Left ventricle myocardium superior (tissue), 1 donor: ENCODE measurements around the gene HSPG2. TPM values are rescaled to one million over a fixed set of nuclear protein-coding genes. Genes with fewer than 3 reads are reported as not detected.
"Not testable (repeated sequence)": the region's sequence is repeated elsewhere in the genome, so short reads cannot be mapped to it uniquely, and the experiment has no call there.

ENCODE experiments used
- ATAC-seq: fragments of 200-7000 bp; cut with Tn5 transposase; one replicate; pipeline ENCODE4 v1.9.1; 2020; ENCODE audit warnings: mild to moderate bottlenecking, moderate library complexity
- DNase-seq: peaks from one replicate; pipeline ENCODE4 v3.0.0-alpha.2; 2020
- intact Hi-C: fragments of 100-400 bp; cut with micrococcal nuclease; formaldehyde crosslinking; loops from one replicate; pipeline ENCODE4 v1.11.0; 2022
- total RNA-seq: library from RNA; stranded (reverse); fragmentation: NEBNext Ultra II Directional; extraction: Animal tissue kit (Norgen Biotek cat#: 25700); gene quantifications from one replicate; pipeline ENCODE4 v1.2.1, GENCODE V29; 2021
- donor health status: DM: no; HTN: yes; CAD: no; lungs with severe emphysema.

The HSPG2 gene
- total RNA-seq, 1 donor from 2014 or later, result 269 TPM

DNA sequence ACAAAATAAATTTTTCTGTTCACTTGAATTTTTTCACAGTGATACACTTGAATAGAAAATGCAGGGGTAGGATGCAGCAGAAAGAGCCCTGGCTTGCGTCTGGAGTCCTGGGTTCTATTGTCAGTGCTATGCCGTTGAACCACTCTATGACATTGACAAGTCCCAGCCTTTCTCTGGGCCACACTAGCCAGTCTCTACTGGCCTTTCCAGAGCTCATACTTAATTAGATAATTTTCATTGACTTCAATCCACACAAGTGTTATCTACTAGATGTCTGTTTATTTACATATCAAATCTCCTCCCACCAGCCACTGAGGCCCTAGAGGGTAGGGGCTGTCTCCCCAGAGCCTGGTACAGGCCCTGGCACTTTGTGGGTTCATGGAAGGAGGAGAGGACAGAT is 24.2 kb upstream of the HSPG2 start:
- intact Hi-C loops, result no loop called here
- ATAC-seq, result no peak

DNA sequence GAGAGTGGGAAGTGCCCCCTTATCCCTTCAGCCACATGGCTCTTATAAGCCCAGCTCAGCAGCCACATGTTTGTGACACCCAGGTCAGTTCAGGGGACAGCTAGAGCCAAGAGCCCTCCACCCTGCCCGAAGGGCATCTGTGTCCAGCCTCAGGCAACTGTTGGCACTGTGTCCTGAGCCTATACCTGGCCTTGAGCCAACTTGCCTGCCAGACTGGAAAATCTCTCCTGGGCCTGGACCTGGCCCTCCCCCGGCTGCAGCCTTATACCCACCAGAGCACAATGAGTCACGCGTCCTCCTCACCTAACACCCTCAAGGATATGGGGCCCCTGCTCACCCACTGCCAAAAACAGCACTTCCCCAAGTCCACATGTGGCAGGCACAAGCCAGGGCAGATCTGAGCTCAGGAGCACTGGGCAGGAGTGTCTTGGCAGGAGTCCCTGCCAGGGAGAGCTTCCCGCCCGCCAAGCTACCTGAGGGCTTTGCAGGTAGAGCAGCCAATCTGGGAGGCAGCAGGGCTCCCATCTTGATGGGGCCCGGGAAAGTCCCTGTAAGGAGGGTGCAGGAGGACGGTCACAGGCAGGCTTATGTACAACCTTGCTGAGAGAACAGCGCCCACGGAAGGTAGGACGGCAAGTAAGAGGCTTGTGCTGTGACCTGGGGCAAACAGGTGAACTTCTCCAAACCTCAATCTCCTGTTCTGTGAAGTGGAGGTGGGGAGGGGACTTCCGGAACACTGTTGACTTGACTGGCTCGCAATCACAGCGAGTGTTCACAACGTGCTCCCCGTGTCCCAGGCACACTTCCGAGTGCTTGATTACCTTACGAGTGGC is 19.8 kb upstream of the HSPG2 start:
- DNase-seq (peak; percentile 77), ATAC-seq (peak; percentile 89)
- intact Hi-C loops, result loop anchor here (10.0 kb wide), 1 partner anchor 62 kb away; no protein-coding TSS in a partner anchor

More for the DNA sequence above, 24.2 kb upstream of the HSPG2 start:
- DNase-seq, result peak; percentile 1

DNA sequence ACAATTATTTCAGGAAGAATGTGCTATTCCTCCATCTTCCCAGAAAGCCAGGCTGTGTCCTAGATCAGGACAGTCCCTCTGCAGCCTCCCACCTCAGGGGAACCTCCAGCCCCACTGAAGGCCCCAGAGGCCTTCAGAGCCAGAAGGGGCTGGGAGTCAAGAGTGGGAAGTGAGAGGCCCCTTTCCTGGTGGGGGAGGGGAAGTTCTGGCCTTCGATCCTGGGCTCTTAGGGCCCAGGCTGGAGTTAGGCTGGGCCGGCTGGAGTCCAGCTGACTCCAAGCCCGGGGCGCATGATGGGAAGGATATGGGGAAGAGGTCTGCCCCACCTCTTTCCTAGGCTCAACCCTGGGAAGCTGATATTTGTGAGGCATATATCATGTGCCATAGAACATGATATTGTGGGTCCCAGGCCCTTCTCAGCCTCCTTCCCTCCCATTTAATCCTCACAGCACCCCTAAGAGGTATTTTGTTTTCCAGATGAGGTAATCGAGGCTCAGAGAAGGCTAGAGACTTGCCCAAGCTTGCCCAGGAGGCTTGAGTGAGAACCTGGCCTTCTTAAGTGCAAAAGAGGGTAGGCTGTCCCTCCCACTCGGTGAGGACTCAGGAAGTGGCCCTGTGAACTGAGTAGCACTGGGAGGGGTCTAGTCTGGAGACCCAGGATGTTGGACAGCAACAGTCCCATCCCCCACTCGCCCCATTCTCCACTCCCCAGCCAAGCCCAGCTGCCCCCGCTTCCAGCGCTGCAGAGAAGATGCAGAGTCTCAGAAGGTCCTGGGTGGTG is 18.6 kb upstream of the HSPG2 start:
- DNase-seq (peak; percentile 78), ATAC-seq (peak; percentile 56)
- intact Hi-C loops, result loop anchor here (10.0 kb wide), 1 partner anchor 61 kb away; no protein-coding TSS in a partner anchor

DNA sequence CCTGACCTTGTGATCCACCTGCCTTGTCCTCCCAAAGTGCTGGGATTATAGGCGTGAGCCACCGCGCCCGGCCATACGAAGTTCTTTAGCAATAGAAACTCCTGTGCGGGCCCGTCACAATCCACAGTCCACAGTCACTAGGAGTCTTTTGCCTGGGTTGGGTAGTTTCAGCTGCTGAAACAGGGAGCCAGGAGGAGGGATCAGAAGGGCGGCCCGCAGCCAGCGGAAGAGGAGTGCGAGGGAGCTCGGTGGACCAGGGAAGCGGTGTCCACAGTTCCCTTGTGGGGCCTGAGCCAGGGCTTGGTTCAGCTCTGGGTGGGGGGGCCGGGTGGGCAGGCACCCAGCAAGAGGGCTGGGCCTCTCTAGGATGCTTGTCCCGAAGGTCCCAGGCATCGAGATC is 17.9 kb upstream of the HSPG2 start:
- DNase-seq (peak; percentile 88), ATAC-seq (peak; percentile 73)
- intact Hi-C loops, result loop anchor here (10.0 kb wide), 1 partner anchor 60 kb away; no protein-coding TSS in a partner anchor

DNA sequence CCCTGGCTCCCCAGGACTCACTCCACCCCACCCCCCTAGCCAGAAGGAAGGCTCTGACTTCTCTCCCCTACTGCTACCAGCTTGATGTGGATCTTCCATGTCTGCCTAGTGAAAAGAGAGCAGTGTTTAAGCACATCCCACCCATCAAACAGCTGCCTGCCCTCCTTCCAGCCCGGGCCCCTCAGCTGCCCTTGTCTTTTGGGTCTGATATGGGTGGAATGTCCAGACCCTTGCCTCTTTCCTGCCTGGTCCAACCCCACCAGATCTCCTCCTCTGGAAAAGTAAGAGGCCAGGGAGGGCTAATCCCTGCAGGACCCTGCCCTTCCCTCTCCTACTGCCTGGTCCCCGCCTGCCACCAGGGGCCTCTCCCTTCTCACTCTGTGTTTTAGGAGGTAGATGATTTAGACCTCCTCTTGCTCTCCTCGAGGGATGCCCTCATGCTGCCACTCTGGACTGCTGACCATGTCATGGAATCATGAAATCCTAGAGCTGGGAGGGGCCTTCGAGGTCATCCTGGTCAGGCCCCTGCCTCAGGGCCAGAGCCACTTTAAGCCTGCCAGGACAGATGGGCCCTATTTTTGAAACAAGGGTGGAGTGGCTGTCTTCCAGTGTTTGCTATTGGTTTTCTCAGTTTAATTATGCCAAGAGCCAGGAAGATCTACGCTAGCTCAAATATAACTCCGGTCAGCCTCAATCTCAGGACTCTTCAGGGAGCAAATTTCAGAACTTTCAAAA is 15.8 kb upstream of the HSPG2 start:
- DNase-seq (no peak), ATAC-seq (no peak)
- intact Hi-C loops, result loop anchor here (10.0 kb wide), 1 partner anchor 58 kb away; no protein-coding TSS in a partner anchor

DNA sequence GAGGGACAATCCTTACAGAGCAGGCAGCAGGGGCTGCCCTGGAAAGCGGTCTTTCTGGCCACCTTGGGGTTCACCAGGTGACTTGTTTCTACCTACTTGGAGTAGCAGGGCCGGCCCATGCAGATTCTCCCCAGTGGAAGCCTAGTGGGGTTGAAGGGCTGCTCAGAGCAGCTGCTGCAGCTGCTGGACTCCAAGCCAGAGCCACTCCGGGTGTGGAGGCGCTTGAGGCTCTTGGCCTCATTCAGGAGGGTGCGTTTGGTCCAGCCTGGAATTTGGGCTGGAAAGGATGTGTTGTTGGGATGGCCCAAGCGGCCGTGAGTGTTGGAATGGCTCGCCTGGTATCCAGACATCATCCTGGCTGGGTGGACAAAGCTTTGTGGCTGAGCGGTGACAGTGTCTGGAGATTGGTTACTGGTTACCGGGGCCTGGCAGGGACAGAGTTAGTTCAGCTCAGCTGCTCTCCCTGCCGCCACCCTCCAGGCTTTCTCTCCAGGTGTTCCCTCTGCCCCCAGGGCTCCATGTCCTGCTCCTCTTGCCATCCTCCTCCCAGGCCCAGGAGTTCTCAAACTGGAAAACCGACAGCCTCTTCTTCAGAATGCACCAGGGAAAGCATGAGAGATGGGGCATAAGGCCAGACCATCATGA is 14.2 kb upstream of the HSPG2 start:
- ATAC-seq, result peak; percentile 16
- peak; percentile 48 for DNase-seq
- intact Hi-C loops, result loop anchor here (10.0 kb wide), 1 partner anchor 57 kb away; no protein-coding TSS in a partner anchor

DNA sequence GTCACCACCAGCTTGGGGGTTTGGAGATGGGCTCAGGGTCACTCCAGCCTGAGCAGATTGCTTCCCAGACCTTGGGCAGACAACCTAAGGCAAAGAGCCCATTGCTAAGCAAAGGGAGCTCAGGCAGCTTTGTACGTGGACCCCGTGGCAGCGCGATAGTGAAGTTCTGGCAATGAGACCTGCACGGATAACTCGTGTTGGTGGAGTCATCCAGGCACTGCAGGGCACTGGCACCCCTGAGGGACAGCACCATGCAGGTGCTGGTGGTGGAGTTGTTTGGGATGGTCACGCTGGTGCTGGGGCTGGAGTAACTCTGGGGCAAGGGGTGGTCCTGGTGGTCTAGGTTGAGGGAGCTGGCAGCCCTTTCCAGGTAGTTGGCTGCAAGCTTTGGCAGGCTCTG is 13.6 kb upstream of the HSPG2 start:
- no peak for DNase-seq
- intact Hi-C loops, result loop anchor here (10.0 kb wide), 1 partner anchor 56 kb away; no protein-coding TSS in a partner anchor

DNA sequence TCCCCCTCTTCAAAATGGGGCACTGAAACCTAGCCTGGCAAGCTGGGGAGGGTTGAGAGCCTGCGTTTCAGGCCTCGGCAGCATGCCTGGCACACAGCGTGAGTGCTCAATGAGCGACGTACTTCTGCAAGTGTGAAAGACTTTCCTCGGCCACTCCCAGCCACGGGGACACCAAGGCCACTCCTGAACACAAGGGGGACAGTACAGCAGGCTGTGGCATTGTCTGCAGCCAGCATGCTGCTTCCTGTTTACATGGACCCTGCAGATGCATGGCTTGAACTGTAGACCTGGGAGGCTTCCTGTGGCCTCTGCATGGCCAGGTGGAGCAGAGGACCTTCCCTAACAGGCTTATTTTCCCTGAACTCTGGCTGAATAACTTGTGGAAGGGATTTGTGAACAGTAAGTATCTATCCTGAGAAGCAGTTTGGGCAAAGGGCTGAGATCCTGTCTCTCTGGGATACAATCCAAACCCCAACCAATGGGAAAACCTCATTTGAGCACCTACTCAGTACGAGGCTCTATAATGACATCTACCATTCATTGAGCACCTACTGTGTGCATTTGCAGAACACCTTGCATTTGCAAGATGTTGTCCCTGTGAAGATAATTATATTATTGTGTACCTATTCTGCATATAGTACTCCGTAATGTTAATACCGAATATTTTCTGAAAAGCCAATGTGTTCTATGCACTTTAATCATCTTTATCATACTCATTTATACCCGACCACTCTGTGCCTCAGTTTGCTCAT is 9.9 kb upstream of the HSPG2 start:
- intact Hi-C loops, result no loop called here
- DNase-seq (peak; percentile 57), ATAC-seq (peak; percentile 34)

More for the DNA sequence above, 13.6 kb upstream of the HSPG2 start:
- ATAC-seq, result no peak

DNA sequence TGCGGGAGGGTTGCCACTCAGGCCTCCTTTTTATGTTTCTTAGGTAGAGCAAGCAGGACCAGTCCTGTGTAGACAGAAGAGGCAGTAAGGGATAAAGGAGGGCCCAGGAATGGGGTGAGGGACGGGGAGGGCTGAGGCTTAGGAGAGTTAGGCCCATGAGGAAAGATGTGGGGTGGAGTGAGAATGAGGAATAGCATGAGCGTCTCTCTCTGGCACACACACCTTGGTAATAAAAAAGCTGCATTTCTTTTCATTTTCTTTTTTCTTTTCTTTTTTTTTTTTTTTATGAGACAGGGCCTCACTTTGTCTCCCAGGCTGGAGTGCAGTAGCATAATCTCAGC is 7.6 kb upstream of the HSPG2 start:
- DNase-seq (no peak), ATAC-seq (no peak)
- intact Hi-C loops, result no loop called here

DNA sequence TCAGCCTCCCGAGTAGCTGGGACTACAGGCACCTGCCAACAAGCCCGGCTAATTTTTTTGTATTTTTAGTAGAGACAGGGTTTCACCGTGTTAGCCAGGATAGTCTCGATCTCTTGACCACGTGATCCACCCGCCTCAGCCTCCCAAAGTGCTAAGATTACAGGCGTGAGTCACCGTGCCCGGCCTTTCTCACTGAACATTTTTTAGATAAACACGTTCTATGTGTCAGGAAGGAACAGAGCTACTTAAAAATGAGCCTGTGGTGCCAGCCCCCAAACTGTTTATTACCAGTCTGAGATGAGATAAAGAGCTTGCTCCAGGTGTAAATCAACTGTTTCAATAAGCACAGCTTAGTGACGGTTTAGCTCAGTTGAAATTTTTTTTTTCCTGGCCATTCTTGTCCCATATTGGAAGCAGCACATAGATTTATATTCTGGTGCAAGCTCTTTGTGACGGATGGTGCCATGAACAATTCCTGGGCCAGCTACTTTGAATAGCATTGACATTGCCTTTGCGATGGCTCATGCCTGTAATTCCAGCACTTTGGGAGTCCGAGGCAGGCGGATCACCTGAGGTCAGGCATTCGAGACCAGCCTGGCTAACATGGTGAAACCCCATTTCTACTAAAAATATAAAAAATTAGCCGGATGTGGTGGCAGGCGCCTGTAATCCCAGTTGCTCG is 6.0 kb upstream of the HSPG2 start:
- ATAC-seq (peak; percentile 48), DNase-seq (peak; percentile 45)
- intact Hi-C loops, result not testable (repeated sequence)

DNA sequence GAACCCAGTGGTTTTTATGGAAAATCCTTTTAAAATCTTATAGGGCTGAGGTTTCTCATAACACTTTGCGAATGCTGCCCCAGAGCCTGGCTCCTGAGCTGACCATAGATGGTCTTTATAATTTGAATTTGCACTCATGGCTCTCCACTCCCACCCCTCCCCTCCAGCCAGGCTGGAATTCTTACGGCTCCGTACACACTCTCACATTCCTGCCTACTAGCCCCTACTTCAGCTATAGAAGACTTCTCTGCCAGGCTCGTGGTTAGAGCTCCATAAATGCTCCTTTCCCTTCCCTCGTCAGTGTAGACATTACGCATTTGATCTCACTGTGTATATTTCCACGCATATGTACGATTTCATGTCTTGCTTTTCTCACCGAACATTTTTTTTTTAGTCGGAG is 5.4 kb upstream of the HSPG2 start:
- peak; percentile 8 for DNase-seq
- intact Hi-C loops, result no loop called here
- ATAC-seq, result no peak

DNA sequence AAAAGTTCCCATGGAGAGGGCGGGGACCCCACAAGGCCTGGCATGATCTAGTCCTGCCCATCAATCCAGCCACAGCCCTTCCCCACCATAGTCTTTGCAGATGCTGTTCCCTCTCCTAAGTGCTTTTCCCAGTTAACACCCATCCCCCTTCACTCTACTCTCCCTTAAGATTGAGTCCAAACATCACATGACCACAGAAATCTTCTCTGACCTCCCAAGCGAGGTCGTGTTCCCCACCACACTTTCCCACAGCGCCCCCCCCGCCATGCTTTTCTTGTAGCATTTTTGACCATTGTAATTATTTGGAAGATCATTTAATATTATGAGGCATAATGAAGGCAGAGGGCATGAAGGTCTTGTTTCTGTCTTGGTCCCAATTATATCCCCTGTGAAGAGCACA is 4.3 kb upstream of the HSPG2 start:
- DNase-seq (peak; percentile 19), ATAC-seq (no peak)
- intact Hi-C loops, result no loop called here

DNA sequence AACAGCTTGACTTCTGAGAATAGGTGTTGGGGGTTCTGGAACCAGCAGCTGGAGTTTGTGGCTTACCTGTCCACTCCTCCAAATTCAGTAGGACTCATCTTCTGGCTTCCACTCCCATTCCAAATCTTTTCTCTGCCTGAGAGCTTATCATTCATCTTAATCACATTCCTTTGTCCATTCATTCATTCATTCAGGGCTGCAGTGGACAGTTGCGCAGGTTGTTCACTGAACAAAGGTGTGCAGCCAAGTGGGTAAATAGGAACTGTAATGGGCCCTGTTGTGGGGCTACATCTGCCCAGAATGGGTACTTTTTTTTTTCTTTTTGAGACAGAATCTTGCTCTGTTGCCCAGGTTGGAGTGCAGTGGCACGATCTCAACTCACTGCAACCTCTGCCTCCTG is 3.4 kb upstream of the HSPG2 start:
- DNase-seq (peak; percentile 3), ATAC-seq (no peak)
- intact Hi-C loops, result no loop called here

DNA sequence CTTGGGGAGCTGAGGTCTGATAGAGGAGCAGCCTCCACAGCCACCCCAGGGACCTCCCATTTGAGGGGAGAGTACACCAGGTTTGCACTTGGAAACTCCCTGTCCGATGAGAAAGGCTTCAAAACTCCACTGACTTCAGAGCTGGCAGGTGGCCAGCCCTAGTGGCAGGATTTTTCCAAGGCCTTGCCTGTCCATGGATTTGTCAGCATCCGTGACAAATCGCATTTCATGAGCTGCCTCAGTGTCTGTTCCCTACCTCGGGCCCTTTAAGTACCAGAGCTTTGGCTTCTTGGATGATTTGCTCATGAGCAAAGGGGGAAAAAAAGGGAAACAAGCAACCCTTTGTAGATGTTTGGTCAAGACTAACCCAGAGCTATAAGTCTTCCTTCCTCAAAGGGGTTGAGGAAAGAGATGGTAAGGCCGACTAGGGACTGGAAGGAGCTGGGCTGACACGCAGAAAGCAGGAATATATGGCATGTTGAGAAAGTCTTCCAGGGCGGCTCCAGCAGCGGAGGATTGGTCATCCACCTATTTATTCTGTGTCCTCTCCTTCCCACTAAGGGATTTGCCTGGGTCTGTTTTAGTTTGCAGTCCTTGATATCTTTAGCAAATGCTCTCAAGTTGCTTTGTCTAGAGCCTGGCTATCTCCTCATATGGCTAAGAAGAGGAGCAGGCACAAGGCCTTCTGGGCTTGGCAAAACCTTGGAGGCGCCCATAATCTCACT is 2.7 kb upstream of the HSPG2 start:
- intact Hi-C loops, result no loop called here
- peak; percentile 30 for ATAC-seq
- peak; percentile 93 for DNase-seq

DNA sequence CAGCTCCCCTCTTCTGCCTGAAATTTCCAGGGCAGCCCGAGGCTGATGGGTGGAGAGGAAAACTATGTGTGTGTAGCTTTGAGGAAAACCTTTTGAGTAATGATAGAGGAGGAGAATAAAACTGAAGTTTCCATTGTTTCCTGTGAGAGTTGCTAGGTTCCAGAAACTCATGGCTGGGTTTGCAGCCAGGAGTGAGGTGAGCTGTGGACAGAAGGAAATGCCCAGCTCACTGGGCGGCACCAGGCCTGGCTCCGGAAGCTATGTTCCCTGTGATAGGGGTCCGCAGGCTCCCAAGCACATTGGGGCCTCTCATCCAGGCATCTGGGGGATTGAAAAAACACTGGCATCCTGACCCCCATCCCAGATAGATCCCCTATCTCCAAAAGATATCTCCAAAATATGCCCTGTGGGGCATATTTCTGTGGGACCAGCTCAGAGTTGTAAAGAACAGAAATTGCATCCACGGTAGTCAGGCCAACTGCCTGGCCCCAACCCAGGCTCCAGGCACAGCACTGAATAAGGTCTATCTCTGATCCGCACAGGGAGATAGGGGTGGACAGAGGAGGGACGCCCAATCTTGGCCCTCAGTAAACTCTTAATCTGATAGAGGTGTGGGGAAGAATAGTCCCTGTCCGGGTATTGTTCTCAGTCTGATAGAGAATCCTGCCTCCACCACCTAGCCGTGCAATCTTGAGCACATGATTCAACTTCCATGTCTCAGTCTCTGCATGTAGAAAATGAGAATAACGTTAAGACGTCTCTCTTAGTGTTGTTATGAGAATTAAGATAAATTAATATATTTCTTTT is 1.8 kb upstream of the HSPG2 start:
- ATAC-seq, result no peak
- intact Hi-C loops, result no loop called here

DNA sequence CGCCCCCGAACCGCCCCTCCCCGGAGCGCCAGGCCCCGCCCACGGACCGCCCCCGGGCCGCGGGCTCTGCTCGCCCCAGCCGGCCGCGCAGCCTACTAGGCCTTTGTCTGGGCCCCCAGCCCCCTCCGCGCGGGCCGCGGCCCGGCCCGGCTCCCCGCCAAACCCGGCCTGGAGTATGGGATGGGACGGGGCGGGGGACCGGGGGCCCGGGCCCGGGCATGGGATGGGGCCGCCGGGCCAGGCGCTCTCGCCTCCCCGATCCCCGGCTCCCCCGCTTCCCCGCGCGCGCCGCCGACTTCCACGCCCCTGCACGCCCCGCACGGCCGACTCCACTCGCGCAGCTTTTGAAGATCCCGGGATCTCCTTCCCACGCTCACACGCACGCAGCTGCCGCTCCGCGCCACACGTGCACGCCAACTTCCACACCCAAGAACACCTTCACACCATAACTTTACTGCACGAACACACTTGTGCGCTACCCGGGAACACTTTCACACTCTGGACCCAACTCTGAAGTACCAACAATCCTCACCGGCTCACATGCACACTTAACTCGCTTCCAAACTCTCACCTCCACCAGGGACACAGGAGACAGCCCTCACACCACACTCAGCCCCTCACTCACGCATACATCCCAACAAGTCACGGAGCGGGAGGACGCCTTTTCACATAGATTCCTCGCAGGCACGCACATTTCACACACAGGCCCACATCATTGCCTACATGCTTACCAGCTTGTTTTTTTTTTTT is 437 bp upstream of the HSPG2 start:
- ATAC-seq (peak; percentile 72), DNase-seq (peak; percentile 92)
- intact Hi-C loops, result no loop called here

More for the DNA sequence above, 1.8 kb upstream of the HSPG2 start:
- peak; percentile 42 for DNase-seq
